NT2/D1 (cell line): ENCODE measurements around the gene RNF175.

ENCODE experiments used
- YY1 ChIP-seq: IDR thresholded peaks from 2 replicates; pipeline ENCODE4 v1.6.1; 2011; ENCODE audit not compliant: insufficient read length, insufficient read depth
- ZNF274 ChIP-seq: IDR thresholded peaks from 2 replicates; pipeline ENCODE4 v1.6.1; 2011; ENCODE audit warnings: mild to moderate bottlenecking, low read depth, low read length

- TF ChIP-seq YY1 (no peak), ZNF274 (no peak)
Measured at GRCh38 chr4:153705743-153706468, 53.9 kb downstream of the RNF175 start.
